PC-3 (cell line): ENCODE measurements around the gene PPP1R15A. TPM values are rescaled to one million over a fixed set of nuclear protein-coding genes. Genes with fewer than 3 reads are reported as not detected.

ENCODE experiments used
- ATAC-seq: fragments of 200-7000 bp; cut with Tn5 transposase; 2 replicates; pipeline ENCODE4 v1.9.1; 2020; ENCODE audit warnings: mild to moderate bottlenecking, moderate library complexity
- BruUV-seq: library from RNA; stranded (reverse); fragments of 400-500 nt; replicated peaks from 2 replicates; lab custom pipeline; 2021; lab: Mats Ljungman, UMichigan
- CTCF ChIA-PET: fragments of 300-600 bp; sonication (Branson Sonifier 250); formaldehyde crosslinking; loops from one replicate; lab custom pipeline; 2022; ENCODE audit warnings: antibody characterized with exemption; lab: Charles Lee
- POLR2A ChIA-PET: fragments of 300-600 bp; sonication (Branson Sonifier 250); formaldehyde crosslinking; loops from one replicate; lab custom pipeline; 2022; ENCODE audit warnings: antibody characterized with exemption; ENCODE audit not compliant: unreplicated experiment; lab: Charles Lee
- DNase-seq: peaks from one replicate; pipeline ENCODE4 v3.0.0-alpha.2; 2015
- H2AFZ ChIP-seq: fragments of 300-600 bp; sonication (generic); 2 replicates; pipeline ENCODE4 v1.6.0; 2016; ENCODE audit warnings: antibody characterized with exemption, low read length
- H3F3A ChIP-seq: fragments of 300-600 bp; sonication (generic); one replicate; pipeline ENCODE4 v1.6.0; 2017; ENCODE audit warnings: antibody characterized with exemption, low read length, control low read depth, mild to moderate bottlenecking; ENCODE audit not compliant: unreplicated experiment
- H3K27ac ChIP-seq: fragments of 300-600 bp; sonication (generic); 2 replicates; pipeline ENCODE4 v1.5.1; 2016; ENCODE audit warnings: mild to moderate bottlenecking, low read length
- H3K27me3 ChIP-seq: fragments of 300-600 bp; sonication (generic); 2 replicates; pipeline ENCODE4 v1.6.1; 2016; ENCODE audit warnings: low read length, mixed read lengths
- H3K36me3 ChIP-seq: fragments of 300-600 bp; sonication (generic); 2 replicates; pipeline ENCODE4 v1.6.1; 2016; ENCODE audit warnings: low read depth, mixed run types, low read length, mixed read lengths
- H3K4me1 ChIP-seq: fragments of 300-600 bp; sonication (generic); 2 replicates; pipeline ENCODE4 v1.5.1; 2016; ENCODE audit warnings: low read length; ENCODE audit not compliant: insufficient read depth
- H3K4me2 ChIP-seq: fragments of 300-600 bp; sonication (generic); 2 replicates; pipeline ENCODE4 v1.6.0; 2016; ENCODE audit warnings: low read length
- H3K4me3 ChIP-seq: fragments of 300-600 bp; sonication (generic); 2 replicates; pipeline ENCODE4 v1.5.1; 2016; ENCODE audit warnings: mild to moderate bottlenecking, low read length, mixed read lengths
- H3K79me2 ChIP-seq: fragments of 300-600 bp; sonication (generic); 2 replicates; pipeline ENCODE4 v1.6.1; 2017; ENCODE audit warnings: low read length, mixed read lengths
- H3K9ac ChIP-seq: fragments of 300-600 bp; sonication (generic); 2 replicates; pipeline ENCODE4 v1.6.0; 2016; ENCODE audit warnings: mild to moderate bottlenecking, low read length
- H3K9me2 ChIP-seq: fragments of 300-600 bp; sonication (generic); replicated peaks from 2 replicates; pipeline ENCODE4 v1.6.1; 2016; ENCODE audit warnings: mixed run types, low read length, mixed read lengths
- H3K9me3 ChIP-seq: fragments of 300-600 bp; sonication (generic); 2 replicates; pipeline ENCODE4 v1.6.1; 2016; ENCODE audit warnings: low read length, mixed read lengths
- H4K20me1 ChIP-seq: fragments of 300-600 bp; sonication (generic); 2 replicates; pipeline ENCODE4 v1.6.1; 2016; ENCODE audit warnings: low read length, mixed read lengths
- CTCF ChIP-seq: fragments of 300-600 bp; sonication (generic); conservative IDR thresholded peaks from 2 replicates; pipeline ENCODE4 v1.5.1; 2017; ENCODE audit warnings: antibody characterized with exemption, low read depth, mild to moderate bottlenecking, low read length
- EZH2 ChIP-seq: fragments of 300-600 bp; sonication (generic); IDR thresholded peaks from one replicate; pipeline ENCODE4 v1.6.1; 2017; ENCODE audit warnings: antibody characterized with exemption, mild to moderate bottlenecking, low read length; ENCODE audit not compliant: unreplicated experiment
- EZH2phosphoT487 ChIP-seq: fragments of 300-600 bp; sonication (generic); IDR thresholded peaks from 2 replicates; pipeline ENCODE4 v1.6.1; 2018; ENCODE audit warnings: mild to moderate bottlenecking, antibody characterized with exemption, low read length, borderline replicate concordance
- intact Hi-C: fragments of 100-400 bp; cut with micrococcal nuclease; formaldehyde crosslinking; loops from 2 replicates; pipeline ENCODE4 v1.9.0; 2023
- total RNA-seq: library from RNA; depleted of rRNA; stranded (reverse); fragments of >200 nt; gene quantifications from 2 replicates; pipeline ENCODE4 v1.2.3, GENCODE V29; 2014

Gene PPP1R15A
- total RNA-seq, 1 experiment from 2014 or later: 78.0 TPM

GRCh38 chr19:48852292-48852691 is 19.9 kb upstream of the PPP1R15A start:
- no peaks in the 10 kb centered on the region for H4K20me1 ChIP-seq
- ATAC-seq (no peak), DNase-seq (no peak)
- H3K36me3 ChIP-seq: no peaks in the 10 kb centered on the region
- no peaks in the 10 kb centered on the region for H3K79me2 ChIP-seq
- H3K27me3 ChIP-seq: no peaks in the 10 kb centered on the region
- intact Hi-C loops: no loop called here
- CTCF ChIA-PET: no interaction called here
- no peaks in the 10 kb centered on the region for H3K9me2 ChIP-seq
- TF ChIP-seq EZH2: no peak
- H3K4me1 ChIP-seq: no peaks in the 10 kb centered on the region
- no peaks in the 10 kb centered on the region for H3F3A ChIP-seq
- POLR2A ChIA-PET: no interaction called here
- H3K27ac ChIP-seq: no peak overlapping the region
- H3K9me3 ChIP-seq: no peaks in the 10 kb centered on the region
- BruUV-seq: no TSS peak
- no peak overlapping the region for H3K4me3 ChIP-seq
- H2AFZ ChIP-seq: no peak overlapping the region
- no peak overlapping the region for H3K4me2 ChIP-seq
- H3K9ac ChIP-seq: no peak overlapping the region

- CTCF ChIA-PET: no interaction called here
Measured at GRCh38 chr19:48853483-48853882, 18.7 kb upstream of the PPP1R15A start.

GRCh38 chr19:48854103-48854502 is 18.1 kb upstream of the PPP1R15A start:
- no peaks in the 10 kb centered on the region for H4K20me1 ChIP-seq
- POLR2A ChIA-PET: no interaction called here
- no peak for ATAC-seq

More at GRCh38 chr19:48853483-48853882, 18.7 kb upstream of the PPP1R15A start:
- no TSS peak for BruUV-seq
- no peaks in the 10 kb centered on the region for H3F3A ChIP-seq
- POLR2A ChIA-PET: no interaction called here
- no peak overlapping the region for H3K27ac ChIP-seq
- H3K9me3 ChIP-seq: no peaks in the 10 kb centered on the region
- DNase-seq (no peak), ATAC-seq (no peak)
- no peaks in the 10 kb centered on the region for H3K4me1 ChIP-seq
- no peaks in the 10 kb centered on the region for H3K36me3 ChIP-seq
- no peaks in the 10 kb centered on the region for H3K9me2 ChIP-seq
- no peak overlapping the region for H3K4me3 ChIP-seq
- intact Hi-C loops: no loop called here
- no peaks in the 10 kb centered on the region for H3K27me3 ChIP-seq
- no peak overlapping the region for H3K4me2 ChIP-seq
- H4K20me1 ChIP-seq: no peaks in the 10 kb centered on the region
- H2AFZ ChIP-seq: no peak overlapping the region
- H3K9ac ChIP-seq: no peak overlapping the region
- TF ChIP-seq EZH2 (no peak), CTCF (no peak), EZH2phosphoT487 (no peak)
- no peaks in the 10 kb centered on the region for H3K79me2 ChIP-seq

More at GRCh38 chr19:48854103-48854502, 18.1 kb upstream of the PPP1R15A start:
- H3K9ac ChIP-seq: no peak overlapping the region
- BruUV-seq: no TSS peak
- H3K27ac ChIP-seq: no peak overlapping the region
- TF ChIP-seq CTCF (no peak), EZH2phosphoT487 (no peak), EZH2 (no peak)
- H3K4me1 ChIP-seq: no peaks in the 10 kb centered on the region
- no peak overlapping the region for H3K4me3 ChIP-seq
- no peaks in the 10 kb centered on the region for H3K36me3 ChIP-seq
- H3K9me3 ChIP-seq: no peaks in the 10 kb centered on the region
- no peaks in the 10 kb centered on the region for H3K79me2 ChIP-seq
- H3K27me3 ChIP-seq: no peaks in the 10 kb centered on the region
- CTCF ChIA-PET: no interaction called here
- H3F3A ChIP-seq: no peaks in the 10 kb centered on the region
- no peak for DNase-seq
- H3K4me2 ChIP-seq: no peak overlapping the region
- H3K9me2 ChIP-seq: no peaks in the 10 kb centered on the region
- intact Hi-C loops: no loop called here
- no peak overlapping the region for H2AFZ ChIP-seq
